GM10847 (cell line): ENCODE measurements around the gene CDX1.

Source experiments
- POLR2A ChIP-seq: IDR thresholded peaks from 2 replicates; pipeline ENCODE4 v1.6.1; 2011; ENCODE audit not compliant: insufficient read length; ENCODE audit errors: extremely low read depth

CDX1 gene

DNA sequence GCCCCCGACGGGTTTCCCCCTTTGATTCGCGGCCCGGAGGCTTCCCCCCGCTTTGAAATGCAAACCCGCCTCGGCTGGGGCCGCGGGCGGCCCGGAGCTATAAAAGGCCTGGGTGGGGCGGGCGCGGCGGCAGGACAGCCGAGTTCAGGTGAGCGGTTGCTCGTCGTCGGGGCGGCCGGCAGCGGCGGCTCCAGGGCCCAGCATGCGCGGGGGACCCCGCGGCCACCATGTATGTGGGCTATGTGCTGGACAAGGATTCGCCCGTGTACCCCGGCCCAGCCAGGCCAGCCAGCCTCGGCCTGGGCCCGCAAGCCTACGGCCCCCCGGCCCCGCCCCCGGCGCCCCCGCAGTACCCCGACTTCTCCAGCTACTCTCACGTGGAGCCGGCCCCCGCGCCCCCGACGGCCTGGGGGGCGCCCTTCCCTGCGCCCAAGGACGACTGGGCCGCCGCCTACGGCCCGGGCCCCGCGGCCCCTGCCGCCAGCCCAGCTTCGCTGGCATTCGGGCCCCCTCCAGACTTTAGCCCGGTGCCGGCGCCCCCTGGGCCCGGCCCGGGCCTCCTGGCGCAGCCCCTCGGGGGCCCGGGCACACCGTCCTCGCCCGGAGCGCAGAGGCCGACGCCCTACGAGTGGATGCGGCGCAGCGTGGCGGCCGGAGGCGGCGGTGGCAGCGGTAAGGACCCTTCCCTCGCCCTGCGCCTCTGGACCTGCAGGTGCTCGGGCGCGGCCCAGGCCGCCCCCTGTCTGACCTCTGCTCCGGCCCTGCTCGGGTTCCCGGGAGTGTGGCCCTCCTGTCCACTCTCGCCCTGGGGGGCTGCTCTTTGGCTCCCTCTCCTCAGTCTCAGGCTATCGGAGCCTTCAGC lies at the start of gene CDX1:
Gene CDX1 (plus strand): TSS at position 129 of the 862 bp plus-strand sequence. CDS start 99 bp downstream, at position 228.
- no peak for TF ChIP-seq POLR2A

DNA sequence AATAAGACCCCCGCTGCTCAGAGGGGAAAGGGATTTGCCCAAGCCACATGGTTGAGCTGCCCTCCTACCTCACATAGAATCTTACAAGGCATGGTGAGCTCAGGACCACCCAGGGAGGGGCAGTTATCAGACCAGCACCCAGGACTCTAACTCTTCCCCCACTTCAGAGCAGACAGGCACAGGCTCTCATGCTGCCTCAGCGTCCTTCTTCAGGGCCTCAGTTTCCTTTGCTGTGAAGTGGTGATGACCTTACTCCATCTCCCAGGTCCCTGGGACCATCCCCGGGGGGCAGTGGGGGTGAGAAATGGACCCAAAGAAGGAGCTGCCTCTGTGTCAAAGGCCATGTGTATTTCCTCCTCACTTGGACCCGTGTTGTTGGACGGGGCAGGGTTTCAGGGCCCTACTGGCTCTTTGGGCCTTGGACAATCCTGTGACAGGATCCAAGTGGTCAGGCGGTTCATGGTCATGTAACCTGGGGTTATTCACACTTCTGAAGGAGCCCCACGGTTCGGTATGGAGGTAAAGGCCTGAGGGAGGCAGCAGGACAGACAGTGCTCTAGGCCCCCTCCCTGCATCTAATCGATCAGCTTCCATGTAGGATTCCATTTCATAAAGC lies 48.5 kb upstream of the CDX1 start:
- TF ChIP-seq POLR2A: no peak

DNA sequence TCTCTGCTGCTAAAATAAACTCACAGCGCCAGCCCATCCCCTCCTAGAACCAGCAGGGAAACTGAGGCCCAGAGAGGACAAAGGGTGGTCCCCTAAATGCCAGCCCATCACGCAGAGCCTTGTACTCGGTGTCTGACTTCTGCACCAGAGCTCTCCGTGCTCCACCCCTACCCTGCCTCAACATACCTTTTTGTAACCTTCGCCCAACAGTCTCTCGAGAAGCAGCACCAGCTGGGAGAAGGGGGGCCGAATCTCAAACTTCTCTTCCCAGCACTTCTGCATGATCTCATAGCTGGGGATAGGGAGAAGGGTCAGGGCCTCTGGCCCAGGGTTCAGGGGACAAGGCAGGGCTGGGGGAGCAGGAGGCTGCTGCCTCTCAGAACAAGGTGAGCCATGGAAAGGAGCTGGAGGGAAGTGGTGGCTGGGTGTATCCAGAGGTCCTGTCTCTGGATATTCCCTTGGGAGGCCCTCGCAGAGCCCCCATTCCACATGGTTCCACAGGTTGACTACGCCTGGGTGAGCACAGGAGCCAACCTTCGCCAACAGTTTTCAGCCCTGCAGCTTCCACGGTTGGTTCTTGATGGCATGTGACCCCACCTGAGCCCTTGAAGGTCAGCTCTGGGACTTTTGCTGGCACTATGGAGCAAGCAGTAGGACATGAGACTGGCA lies 47.9 kb upstream of the CDX1 start:
- TF ChIP-seq POLR2A: no peak

GRCh38 chr5:150119421-150120061 lies 47.0 kb upstream of the CDX1 start:
- no peak for TF ChIP-seq POLR2A

DNA sequence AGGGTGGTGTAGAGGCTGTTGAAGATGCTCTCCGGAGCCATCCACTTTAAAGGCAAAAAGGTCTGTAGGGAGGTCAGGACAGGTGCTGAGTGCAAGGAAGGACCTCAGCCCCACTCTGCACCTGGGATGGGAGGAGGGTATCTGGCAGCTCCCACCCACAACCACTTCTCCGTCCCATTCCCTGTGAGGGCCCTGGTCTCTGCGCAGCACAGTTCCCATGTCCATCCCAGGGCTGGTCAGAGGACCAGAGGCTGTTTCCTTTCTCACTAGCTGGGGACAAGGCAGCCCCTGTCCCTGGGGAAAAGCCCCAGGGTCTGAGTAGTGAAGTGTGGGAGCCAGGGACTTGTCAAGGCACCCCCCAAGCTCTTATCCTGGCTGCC lies 46.5 kb upstream of the CDX1 start:
- no peak for TF ChIP-seq POLR2A

DNA sequence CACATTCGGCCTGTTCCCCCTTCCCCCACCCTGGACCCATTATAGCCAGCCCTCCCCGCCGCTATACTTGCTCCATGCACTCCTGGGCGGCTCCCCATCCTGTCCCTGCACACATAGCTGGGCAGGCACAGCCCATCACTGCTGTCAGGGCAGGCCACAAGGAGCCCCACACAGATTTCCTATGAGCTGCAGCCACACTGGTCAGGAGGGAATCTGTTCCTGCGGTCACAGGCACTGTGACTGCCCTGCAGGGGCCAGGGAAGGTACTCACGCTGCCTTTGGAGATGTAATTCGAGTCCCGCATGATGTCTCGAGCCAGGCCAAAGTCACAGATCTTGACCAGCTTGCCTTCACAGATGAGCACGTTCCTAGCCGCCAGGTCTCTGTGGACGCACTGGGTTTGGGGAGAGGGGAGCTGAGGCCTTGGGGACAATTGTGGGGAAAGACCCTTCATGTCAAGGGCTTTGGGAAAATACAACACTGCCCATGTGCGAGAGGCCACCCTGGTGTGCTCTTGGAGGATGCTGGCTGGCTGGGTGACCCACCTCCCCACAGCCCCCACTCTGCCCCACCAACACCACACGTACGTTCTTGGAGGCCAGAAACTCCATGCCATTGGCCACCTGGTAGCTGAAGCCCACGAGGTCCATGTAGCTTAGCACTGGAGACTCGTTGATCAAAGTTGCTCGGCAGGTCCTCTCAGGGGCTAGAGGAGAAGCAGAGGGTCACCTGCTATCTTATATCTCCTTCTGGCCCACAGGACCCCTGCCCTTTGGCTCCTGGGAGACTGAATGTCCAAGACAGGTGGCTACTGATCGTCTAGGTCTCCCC lies 45.7 kb upstream of the CDX1 start:
- no peak for TF ChIP-seq POLR2A

DNA sequence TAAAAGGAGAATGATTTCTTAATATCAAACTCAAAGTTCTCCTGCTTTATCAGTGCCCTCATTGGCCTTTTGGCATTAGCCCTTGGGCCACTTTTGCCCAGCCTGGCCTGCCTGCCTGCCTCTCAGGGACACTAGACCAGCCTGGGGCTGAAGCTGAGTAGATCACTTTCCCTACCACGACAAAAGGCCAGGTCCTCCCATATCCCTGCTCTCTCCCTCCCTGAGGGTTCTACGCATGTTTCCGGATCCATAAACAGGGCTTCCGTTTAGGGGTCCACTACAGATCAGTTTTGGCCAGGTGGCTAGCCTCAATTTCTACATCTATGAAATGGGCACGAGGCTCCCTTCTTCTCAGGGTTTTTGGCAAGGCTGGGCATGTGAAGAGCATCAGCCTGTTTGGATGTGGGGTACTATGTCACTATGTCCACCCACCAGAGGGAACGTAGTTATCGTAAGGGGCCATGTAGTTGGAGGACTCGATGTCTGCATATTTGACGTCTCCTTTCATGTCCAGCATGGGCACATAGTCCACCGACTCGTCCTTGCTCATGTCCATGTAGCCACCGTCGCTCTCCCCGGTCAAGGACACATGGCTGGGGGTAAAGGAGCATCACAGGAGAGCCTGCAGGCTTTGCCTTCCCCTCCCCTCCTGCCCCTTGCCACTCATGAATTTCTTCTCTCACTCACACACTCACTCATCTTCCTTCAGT lies 45.0 kb upstream of the CDX1 start:
- TF ChIP-seq POLR2A: no peak

- TF ChIP-seq POLR2A: no peak
Observed at GRCh38 chr5:150122158-150122510, 44.4 kb upstream of the CDX1 start.

DNA sequence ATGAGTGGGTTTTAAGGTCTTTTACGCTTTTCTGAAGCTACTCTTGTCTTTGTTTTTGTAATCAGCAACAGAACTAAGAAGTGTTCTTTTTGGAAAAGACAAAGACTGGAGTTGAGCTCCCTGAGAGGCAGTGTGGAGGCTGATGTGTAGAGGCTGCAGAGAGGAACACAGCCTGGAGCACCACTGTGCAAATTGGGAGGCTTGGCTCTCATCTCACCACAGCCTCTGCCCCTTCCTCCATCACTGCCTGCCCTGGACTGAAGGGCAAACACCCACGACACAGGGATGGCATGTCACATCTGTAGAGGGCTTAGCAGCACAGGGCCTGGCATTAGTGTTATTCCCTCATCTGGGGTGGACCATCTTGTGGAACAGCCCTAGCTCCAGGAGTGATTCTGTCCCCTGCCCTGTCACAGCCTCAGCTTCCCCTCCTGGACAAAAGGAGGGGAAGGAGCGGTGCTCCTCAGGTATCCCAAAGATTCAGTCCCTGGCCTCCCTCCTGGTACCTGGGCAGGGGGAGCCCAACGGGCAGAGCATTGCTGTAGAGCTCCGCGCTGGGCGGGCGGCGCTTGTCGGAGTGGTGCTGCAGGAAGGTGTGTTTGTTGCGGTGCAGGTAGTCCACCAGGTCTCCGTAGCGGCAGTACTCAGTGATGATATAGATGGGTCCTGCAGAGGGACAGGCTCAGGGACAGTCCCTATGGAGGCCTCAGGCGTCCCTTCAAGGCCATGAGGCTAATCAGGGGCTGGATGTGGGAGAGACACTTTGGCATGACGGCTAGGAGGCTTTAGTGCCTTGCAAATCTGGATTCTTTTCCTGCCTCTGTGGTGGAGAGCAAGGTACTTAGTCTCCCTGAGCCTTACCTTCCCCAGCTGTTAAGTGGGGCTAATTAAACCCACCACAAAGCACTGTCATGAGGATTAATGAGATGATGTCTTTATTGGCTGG lies 43.8 kb upstream of the CDX1 start:
- TF ChIP-seq POLR2A: no peak

DNA sequence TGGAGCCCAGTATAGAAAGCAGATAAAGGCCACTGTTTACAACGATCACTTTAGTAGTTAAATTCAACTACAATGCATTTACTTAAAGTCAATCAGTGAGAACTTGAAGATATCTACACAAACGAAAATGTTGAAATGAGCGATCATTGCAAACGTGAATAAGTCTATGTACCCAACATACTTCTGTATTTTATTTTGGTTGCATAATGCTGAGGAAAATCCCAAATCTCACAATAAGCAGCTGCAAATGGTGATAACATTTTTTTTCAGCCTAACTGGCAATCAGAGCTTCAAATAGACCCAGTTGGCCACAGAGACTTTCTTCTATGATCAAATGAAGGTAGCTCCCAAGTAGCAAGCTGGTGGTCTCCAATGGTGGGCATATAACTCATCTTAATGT lies 43.0 kb upstream of the CDX1 start:
- TF ChIP-seq POLR2A: no peak

DNA sequence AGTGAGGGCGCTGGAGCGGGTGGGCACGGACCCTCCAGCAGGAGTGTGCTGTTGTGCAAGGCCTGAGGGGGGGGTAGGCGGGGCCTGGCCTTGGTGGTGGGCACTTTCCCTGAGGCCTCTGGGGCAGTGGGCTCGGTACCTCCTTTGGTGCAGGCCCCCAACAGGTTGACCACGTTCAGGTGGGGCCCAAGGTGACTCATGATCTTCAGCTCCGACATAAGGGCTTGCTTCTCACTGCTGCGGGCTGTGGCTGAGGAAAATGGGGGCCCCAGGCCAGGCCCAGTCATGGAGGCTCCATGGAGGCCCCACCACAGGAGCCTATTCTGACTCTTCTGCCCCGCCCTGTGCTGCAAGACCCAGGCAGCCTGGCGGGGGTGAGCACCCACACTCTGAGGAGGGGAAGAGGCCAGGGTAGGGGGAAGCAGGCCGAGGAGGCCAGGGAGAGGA lies 42.4 kb upstream of the CDX1 start:
- TF ChIP-seq POLR2A: no peak

GRCh38 chr5:150124596-150124995 lies 42.0 kb upstream of the CDX1 start:
- TF ChIP-seq POLR2A: no peak

DNA sequence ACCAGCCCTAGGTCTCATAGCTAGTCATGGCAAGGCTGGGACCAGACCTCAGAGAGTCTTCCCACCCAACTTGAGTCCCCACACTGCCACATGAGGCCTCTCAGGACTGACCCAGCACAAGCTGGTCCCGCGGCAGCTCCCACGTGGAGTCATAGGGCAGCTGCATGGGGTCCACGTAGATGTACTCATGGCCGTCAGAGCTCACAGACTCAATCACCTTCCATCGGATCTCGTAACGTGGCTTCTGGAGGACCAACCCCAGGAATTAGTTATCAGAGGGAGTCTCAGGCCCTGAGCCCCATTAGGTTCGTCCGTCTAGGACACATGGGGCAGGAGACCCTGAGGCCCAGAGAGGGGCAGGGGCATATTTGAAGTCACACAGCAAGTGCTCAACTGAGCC lies 41.2 kb upstream of the CDX1 start:
- TF ChIP-seq POLR2A: no peak
